ENCODE results near the gene ZNF444.

Gene ZNF444

GRCh38 chr19:56106397-56106849 is 34.7 kb upstream of the ZNF444 start:
- no peak overlapping the region for H3K4me2 ChIP-seq (ENCODE audit: low read depth, low read length, poor library complexity, severe bottlenecking)
- no peak overlapping the region for H3K9ac ChIP-seq (ENCODE audit: low read length)
- no peaks in the 10 kb centered on the region for H3F3A ChIP-seq (ENCODE audit: insufficient read depth)
- no peaks in the 10 kb centered on the region for H3K27me3 ChIP-seq (ENCODE audit: low read length)
- H3K79me2 ChIP-seq (ENCODE audit: insufficient read depth, low read length) = peaks cover 88% of the 10 kb centered on the region
- H3K4me3 ChIP-seq (ENCODE audit: insufficient read depth, low read length, poor library complexity, severe bottlenecking) = no peak overlapping the region
- H4K20me1 ChIP-seq (ENCODE audit: low read depth, low read length) = peaks cover 6% of the 10 kb centered on the region; the same call in 1 of the 2 replicates
- TF ChIP-seq CTCF (IDR thresholded peaks at IDR 0.05; ENCODE audit: insufficient read depth, low read length, poor library complexity, severe bottlenecking) (no peak), EZH2phosphoT487 (conservative IDR thresholded peaks at IDR 0.05; ENCODE audit: low read length) (no peak)
- H3K36me3 ChIP-seq (ENCODE audit: low read length) = no peaks in the 10 kb centered on the region
- H2AFZ ChIP-seq (ENCODE audit: low read depth, low read length, severe bottlenecking) = no peak overlapping the region
- no peak overlapping the region for H3K27ac ChIP-seq (ENCODE audit: low read depth, low read length)
- no peaks in the 10 kb centered on the region for H3K9me2 ChIP-seq (replicated peaks; ENCODE audit: insufficient read depth, low read length)
- H3K9me3 ChIP-seq (ENCODE audit: insufficient read depth, low read length) = no peaks in the 10 kb centered on the region

- Histone ChIP-seq H3K9ac (ENCODE audit: low read length) (no peak overlapping the region), H3K27ac (ENCODE audit: low read depth, low read length) (no peak overlapping the region), H3K4me2 (ENCODE audit: low read depth, low read length, poor library complexity, severe bottlenecking) (no peak overlapping the region), H3K9me2 (replicated peaks; ENCODE audit: insufficient read depth, low read length) (no peaks in the 10 kb centered on the region), H3K4me3 (ENCODE audit: insufficient read depth, low read length, poor library complexity, severe bottlenecking) (no peak overlapping the region), H3F3A (ENCODE audit: insufficient read depth) (no peaks in the 10 kb centered on the region), H3K9me3 (ENCODE audit: insufficient read depth, low read length) (no peaks in the 10 kb centered on the region), H3K36me3 (ENCODE audit: low read length) (no peaks in the 10 kb centered on the region), H3K79me2 (ENCODE audit: insufficient read depth, low read length) (peaks cover 90% of the 10 kb centered on the region), H3K27me3 (ENCODE audit: low read length) (no peaks in the 10 kb centered on the region), H2AFZ (ENCODE audit: low read depth, low read length, severe bottlenecking) (no peak overlapping the region), H4K20me1 (ENCODE audit: low read depth, low read length) (peaks cover 6% of the 10 kb centered on the region; the same call in 1 of the 2 replicates)
- TF ChIP-seq EZH2phosphoT487 (conservative IDR thresholded peaks at IDR 0.05; ENCODE audit: low read length) (no peak), CTCF (IDR thresholded peaks at IDR 0.05; ENCODE audit: insufficient read depth, low read length, poor library complexity, severe bottlenecking) (no peak)
These were observed 34.1 kb upstream of the ZNF444 start for GRCh38 chr19:56106993-56107392.

- Histone ChIP-seq H3K4me2 (ENCODE audit: low read depth, low read length, poor library complexity, severe bottlenecking) (no peak overlapping the region), H3K36me3 (ENCODE audit: low read length) (no peaks in the 10 kb centered on the region), H3K79me2 (ENCODE audit: insufficient read depth, low read length) (peaks cover 88% of the 10 kb centered on the region), H3F3A (ENCODE audit: insufficient read depth) (no peaks in the 10 kb centered on the region), H3K27ac (ENCODE audit: low read depth, low read length) (no peak overlapping the region), H3K4me3 (ENCODE audit: insufficient read depth, low read length, poor library complexity, severe bottlenecking) (no peak overlapping the region), H3K9me3 (ENCODE audit: insufficient read depth, low read length) (no peaks in the 10 kb centered on the region), H3K9ac (ENCODE audit: low read length) (no peak overlapping the region), H2AFZ (ENCODE audit: low read depth, low read length, severe bottlenecking) (no peak overlapping the region), H3K9me2 (replicated peaks; ENCODE audit: insufficient read depth, low read length) (no peaks in the 10 kb centered on the region), H4K20me1 (ENCODE audit: low read depth, low read length) (peaks cover 6% of the 10 kb centered on the region; the same call in 1 of the 2 replicates), H3K27me3 (ENCODE audit: low read length) (no peaks in the 10 kb centered on the region)
- TF ChIP-seq EZH2phosphoT487 (conservative IDR thresholded peaks at IDR 0.05; ENCODE audit: low read length) (no peak), CTCF (IDR thresholded peaks at IDR 0.05; ENCODE audit: insufficient read depth, low read length, poor library complexity, severe bottlenecking) (no peak)
These were observed 33.3 kb upstream of the ZNF444 start for GRCh38 chr19:56107626-56108351.

All from SU-DHL-6 (cell line).